Measurements from ENCODE around the gene SORL1.

- TF ChIP-seq CTCF (IDR thresholded peaks at IDR 0.05) = no peak
- no peak for TF ChIP-seq POLR2A (IDR thresholded peaks at IDR 0.05)
Observed at GRCh38 chr11:121547574-121547973, 95.5 kb downstream of the SORL1 start.

Measured in testis (tissue), 2 donors.